NCI-H1694 (cell line): ENCODE measurements around the gene COX19.
"Not testable (repeated sequence)": the region's sequence is repeated elsewhere in the genome, so short reads cannot be mapped to it uniquely, and the experiment has no call there.

Source experiments
- DNase-seq: peaks from one replicate; lab custom pipeline; 2025; lab: John Stamatoyannopoulos, UW

The COX19 gene

DNA sequence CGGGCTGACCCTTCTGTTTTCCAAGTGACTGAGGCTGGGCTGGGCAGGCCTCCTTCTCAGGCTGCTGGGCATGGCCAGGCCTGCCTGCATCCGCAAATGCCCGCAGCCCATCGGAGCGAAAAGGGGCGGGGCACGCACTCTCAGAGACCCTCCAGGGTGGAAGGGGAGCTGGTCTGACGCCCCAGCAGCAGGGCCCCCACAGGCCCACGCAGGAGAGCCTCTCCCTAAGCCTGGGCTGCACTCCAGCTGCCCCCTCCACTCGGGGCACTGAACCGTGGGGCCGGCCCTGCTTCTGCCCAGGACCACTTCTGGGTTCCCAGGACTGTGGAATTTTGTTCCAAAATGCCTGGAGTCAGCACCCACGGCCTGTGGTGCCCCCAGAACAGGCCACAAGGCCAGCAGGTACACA is 30.2 kb downstream of the COX19 start:
- DNase-seq = no peak

DNA sequence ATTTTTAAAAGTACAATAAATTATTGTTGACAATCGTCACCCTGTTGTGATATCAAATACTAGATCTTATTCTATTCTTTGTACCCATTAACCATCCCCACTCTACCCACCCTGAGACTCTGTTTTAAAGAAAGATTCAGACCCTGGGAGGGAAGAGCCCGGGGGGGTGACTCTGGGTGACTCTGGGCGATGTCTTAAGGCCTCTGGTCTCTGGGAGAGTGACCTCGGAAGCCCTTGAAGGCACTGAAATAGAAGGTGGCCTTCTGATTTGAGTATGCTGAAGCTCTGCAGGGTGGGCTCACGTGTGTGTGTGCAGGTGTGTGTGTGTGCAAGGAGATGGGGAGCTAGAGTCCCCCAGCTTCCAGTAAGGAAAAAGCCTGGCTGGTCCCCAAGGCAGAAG is 30.6 kb downstream of the COX19 start:
- no peak for DNase-seq

DNA sequence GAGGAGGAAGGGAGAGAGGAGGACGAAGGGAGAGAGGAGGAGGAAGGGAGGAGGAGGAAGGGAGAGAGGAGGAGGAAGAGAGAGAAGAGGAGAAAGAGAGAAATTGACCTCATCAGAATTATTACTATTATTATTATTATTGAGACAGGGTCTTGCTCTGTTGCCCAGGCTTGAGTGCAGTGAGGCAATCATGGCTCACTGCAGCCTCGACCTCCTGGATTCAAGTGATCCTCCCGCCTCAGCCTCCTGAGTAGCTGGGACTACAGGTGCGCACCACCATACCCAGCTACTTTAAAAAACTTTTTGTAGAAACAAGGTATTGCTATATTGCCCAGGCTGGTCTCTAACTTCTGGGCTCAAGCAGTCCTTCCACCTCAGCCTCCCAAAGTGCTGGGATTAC is 31.6 kb downstream of the COX19 start:
- DNase-seq = not testable (repeated sequence)

DNA sequence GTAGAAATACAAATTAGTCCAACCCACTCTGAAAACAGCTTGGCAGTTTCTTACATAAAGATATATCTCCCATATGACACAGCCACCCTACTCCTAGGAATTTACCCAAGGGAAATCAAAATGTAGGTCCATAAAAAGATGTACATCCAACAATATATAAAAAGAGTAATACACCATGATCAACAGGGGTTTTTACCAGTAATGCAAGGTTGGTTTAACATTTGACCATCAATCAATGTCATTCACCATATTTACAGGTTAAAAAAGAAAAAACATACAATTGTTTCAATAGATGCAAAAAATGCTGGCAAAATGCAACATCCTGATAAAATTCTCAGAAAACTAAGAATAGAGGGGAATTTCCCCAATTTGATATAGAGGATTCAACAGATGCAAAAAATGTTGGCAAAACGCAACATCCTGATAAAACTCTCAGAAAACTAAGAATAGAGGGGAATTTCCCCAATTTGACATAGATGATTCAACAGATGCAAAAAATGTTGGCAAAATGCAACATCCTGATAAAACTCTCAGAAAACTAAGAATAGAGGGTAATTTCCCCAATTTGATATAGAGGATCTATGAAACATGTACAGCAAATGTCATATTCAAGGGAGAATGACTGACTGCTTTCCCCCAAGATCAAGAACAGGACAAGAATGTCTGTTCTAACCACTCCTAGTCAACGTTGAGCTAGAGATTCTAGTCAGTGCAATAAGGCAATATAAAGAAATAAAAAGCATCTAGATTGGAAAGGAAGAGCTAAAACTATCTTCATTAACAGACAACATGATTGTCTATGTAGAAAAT is 34.5 kb downstream of the COX19 start:
- no peak for DNase-seq

DNA sequence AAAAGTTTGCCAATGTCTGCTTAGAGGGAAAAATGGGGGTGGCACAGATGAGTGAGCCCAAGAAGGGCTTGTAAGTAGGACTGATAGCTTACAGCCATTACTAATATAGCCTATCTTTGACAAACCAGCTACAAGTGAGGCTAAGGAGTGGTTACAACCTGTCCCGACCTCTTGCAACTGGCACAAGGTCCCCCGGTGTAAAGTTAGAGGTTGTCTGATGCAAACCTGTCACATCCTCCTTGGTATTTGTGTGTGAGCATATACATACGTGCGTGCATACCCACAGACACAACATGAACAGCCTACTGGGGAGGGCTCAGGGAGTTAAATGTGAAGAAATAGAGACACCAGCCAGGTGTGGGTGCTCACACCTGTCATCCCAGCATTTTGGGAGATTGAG is 35.5 kb downstream of the COX19 start:
- no peak for DNase-seq

DNA sequence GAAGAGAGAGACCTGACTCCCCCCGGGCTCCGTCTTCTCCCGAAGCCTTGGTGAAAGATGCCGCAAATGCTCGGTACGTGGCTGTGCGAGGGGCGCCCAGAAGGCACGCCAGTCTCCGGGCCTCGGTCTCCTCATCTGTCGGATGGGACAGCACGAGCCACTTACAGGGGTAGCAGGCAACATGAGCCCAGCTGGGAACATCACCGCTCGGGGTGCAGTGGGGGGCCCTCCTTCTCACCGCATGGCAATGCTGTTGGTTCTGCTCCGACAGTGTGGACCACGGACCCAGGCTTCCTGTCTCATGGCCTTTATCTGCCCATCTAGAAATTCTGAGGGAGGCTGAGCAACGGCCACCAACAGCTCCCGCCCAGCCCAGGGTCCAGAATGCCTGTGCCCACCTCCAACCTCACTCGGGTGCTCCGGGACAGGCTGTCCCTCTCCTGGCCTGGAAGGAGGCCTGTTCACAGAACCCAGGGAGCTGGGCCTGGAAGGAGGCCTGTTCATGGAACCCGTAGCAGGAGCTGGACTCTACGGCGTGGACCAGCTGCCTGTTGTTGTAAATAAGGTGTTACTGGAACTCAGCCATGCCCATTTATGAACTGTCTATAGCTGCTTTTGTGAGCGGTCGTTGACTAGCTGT is 36.7 kb downstream of the COX19 start:
- no peak for DNase-seq

DNA sequence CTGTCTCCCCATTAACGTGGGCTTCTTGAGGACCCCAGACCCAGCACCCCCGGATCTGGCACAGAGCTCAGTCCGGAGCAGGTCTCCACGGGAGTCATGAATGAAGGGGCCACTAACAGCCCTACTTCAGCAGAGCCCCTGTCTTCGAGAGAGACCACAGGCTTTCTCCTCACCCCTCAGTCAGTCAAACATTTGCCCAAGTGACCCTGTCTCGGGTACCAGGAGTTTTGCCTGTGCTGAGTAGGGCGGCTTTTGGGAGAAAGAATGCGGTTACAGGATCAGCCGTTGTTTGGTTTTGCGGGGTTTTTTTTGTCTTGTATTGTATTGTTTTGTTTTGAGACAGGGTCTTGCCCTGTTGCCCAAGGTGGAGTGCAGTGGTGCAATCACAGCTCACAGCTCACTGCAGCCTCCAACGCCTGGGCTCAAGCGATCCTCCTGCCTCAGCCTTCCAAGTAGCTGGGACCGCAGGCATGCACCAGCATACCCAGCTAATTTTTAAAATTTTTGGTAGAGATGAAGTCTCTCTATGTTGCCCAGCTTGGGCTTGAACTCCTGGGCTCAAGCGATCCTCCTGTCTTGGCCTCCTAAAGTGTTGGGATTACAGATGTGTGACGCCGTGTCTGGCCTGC is 37.4 kb downstream of the COX19 start:
- no peak for DNase-seq

DNA sequence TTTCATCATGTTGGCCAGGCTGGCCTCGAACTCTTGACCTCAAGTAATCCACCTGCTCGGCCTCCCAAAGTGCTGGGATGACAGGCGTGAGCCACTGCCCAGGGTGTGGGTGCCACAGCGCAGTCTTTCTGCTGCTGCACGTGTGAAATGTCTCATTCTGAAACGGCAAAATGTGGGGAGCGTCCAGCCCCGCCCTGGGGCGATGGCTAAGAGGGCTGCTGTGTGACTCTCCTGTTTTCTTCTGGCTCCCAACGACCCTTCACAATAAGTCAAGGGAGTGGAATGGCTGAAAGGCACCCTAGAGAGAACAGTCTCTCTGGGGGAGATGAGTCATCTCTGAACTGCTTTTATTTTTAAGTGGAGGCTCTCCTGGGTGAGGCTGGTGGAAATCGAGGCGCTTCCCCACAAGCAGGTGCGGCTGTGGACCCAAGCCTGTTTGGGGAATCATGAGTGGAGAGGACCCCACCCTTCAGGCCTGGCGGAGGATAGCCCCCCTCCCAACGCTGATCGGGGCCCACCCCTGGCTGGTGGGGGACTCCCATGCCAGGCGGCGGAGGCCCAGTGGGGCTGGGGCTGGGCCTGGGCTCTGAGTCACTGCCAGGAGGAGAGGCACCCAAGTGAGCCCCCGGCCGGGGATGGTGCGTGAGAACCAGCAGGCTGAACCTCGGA is 38.8 kb downstream of the COX19 start:
- DNase-seq = no peak

DNA sequence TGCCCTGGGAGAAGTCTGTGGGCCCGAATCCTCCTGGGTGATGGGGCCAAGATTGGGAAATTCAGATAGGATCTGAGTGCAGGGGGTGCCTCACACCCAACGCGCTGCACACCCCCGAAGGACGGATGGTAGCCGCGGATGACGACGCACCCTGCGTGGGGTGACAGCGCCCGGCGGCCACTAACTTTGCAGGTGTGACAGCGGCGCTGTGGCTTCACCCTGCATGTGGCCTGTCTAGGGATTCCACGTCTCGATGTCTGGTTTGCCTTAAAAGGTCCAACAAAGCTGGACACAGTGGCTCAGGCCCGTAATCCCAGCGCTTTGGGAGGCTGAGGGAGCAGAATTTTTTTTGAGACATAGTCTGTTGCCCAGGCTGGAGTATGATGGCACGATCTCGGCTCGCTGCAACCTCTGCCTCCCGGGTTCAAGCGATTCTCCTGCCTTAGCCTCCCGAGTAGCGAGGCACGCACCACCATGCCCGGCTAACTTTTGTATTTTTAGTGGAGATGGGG is 39.4 kb downstream of the COX19 start:
- no peak for DNase-seq

DNA sequence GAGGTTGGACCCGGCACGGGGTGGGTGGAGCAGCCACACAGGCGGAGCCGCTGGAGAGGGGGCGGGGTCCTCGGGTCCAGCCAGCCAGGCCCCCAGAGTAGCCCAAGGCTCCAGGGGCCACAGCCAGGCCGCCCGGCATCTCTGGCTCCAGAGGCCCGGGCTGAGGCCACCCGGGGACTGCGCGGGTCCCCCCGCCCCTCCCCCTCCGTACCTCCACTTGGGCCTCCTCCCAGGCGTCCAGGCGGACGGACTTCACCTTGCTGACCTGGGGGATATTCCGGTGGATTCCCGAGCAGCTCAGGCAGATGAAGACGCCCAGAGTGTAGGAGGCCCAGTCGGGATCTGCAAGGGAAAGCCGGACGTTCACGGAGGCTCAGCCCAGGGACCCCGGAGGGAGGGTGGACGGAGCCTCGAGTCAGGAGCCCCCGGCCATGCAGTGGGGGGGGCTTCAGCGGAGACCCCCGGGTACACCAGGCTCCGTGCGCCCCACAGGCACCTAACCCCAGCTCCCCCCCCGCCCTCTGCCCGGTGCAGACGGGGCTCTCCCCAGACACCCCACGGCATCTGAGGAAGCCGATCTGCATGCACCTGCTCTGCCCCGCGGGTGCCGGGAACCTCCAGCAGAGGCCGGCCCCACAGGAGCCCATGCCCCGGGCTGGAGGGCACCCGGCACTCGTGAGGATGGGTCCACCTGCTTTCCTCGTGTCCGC is 40.0 kb downstream of the COX19 start:
- DNase-seq = no peak

DNA sequence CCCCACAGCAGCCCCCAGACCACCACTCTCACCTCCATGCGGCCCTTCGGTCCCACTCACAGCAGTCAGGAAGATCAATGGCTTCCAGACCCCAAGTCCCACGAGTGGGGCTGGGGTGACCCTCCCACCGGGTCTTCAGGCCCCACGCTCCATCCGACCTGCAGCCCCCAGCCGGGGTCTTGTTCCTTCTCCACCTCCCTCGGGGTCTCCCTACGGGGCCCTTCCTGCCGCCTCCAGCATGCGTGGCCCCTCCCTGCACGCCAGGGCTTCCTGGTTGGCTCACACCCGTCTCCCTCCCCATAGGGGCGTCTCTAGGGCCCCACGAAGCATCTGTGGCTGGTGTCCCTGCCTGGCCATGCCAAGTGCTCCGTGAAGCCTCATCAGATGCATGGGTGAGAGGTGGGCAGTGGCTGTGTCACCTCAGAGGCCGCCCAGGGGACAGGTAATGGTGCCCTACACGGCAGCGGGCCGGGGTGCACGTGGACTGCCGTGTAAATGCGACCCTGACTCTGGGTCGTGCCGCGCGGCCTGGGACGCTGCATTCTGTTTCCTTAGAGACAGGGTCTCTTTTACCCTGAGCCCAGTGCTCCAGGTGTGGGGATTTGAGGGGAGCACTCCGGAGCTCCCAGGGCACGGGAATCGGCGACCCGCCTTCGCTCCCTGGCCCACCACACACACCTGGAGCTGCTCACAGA is 40.7 kb downstream of the COX19 start:
- DNase-seq = no peak

DNA sequence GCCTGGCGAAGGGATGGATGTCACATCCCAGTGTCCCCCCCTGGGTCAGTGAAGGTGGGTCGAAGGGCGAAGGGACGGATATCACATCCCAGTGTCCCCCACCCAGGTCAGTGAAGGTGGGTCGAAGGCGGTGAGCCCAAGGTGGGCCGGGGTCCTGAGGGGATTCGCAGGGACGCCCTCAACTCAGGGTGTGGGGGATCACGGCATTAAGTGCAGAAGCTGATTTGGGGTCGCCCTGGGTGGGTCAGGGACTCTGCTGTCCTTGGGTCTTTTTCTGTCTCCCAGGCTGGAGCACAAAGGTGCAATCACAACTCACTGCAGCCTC is 42.7 kb downstream of the COX19 start:
- DNase-seq = no peak

DNA sequence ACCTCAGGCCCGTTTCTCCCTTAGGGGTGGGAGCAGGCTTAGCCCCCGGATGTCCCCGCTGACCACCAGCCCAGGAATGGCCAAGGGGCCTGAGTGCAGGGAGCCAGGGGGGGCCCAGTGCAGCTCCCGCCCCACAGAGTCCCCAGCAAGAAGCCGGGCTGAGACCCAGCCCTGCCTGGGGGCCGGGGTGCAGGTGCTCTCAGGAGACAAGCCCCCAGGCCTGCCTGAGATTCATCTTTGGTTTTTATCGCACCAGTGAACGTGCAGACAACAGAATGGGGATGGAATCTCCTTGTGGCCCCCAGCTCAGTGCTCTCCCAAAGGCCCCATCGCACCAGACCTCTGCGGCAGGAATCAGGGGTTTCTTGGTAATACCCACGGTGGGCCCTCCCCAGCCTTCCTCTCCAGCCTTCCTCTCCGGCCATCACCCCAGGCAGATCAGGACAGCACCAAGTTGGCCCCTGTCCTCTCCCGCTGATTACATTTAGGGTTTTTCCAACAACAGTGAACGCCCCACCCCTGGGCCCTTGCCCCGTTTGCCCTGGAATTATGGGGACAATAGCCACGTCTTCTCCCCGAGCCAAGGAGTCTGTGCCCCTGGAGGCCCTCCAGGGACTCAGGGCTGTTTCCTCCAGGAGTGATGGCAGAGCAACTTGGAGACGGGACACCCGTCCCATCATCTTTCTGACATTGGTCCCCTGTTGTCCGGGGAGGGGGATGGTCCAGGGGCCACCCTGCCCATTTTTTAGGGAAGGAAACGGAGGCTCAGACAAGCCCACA is 43.3 kb downstream of the COX19 start:
- DNase-seq = no peak

DNA sequence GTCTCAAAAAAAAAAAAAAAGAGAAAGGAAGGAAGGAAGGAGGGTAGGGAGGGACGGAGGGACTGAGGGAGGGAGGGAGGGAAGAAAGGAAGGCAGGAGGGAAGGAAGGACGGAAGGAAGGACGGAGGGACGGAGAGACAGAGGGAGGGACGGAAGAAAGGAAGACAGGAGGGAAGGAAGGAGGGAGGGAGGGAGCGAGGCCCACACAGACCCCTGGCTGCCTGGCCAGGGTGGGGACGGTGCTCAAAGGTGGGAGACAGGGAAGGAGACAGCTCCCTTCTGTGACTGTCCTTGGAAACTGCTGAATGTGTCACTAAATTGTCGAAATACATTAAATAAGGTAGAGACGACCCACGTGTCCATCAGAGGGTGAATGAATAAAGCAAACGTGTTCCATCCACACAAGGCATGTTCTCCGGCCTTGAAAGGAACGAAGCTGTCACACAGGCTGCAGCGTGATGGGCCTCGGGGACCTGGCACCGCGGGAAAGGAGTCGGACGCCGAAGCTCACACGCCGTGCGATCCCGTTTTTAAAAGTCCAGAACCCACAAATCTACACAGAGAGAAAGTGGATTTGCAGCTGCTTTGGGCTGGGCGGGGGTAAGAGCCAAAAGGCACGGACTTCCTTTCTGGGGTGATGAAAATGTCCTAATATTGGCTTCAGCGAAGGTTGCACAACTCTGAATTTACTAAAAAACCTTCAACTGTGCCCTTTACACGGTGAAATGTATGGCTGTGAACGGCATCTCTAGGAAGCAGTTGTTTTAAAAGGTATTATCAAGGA is 44.2 kb downstream of the COX19 start:
- no peak for DNase-seq

DNA sequence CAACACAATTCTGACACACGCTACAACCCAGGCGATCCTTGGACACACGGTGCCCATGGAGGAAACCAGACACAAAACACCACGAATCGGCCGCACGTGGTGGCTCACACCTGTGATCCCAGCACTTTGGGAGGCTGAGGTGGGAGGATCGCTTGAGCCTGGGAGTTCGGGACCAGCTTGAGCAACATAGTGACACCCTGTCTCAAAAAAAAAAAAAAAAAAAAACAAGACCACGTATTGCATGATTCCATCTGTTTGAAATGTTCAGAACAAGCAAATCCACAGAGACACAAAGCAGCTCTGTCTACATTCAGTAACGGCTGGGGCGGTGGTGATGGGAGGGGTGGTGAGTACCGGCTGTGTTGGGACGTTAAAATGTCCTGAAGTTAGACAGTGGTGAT is 46.0 kb downstream of the COX19 start:
- no peak for DNase-seq

DNA sequence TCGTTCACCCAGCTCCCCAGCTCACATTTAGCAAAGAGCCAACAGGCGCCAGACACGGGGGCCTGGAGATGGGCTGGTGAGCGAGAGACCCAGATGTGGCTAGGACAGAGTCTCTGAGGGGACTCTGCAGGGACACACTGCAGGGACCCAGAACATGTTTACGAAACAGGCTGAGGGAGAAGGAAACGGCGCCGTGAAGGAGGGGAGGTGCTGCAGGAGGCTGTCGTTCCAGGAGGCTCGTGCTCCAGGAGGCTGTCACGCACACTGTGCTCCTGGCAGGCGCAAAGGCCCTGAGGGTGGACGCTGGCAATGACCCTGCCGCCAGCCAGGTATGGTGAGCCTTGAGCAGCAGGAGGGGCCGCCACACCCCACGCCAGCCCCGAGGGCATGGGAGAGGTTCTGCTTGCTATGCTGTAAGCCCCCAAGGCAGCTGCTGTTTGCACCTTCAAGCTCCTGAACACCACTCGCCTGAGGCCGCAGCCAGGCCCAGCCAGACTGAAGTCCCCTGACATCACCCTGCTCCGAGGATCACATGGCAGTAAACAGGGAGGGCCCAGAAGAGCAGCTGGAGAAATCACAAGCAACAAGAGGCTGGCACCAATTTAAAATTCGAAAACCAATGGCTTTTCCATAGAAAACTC is 48.2 kb downstream of the COX19 start:
- no peak for DNase-seq

DNA sequence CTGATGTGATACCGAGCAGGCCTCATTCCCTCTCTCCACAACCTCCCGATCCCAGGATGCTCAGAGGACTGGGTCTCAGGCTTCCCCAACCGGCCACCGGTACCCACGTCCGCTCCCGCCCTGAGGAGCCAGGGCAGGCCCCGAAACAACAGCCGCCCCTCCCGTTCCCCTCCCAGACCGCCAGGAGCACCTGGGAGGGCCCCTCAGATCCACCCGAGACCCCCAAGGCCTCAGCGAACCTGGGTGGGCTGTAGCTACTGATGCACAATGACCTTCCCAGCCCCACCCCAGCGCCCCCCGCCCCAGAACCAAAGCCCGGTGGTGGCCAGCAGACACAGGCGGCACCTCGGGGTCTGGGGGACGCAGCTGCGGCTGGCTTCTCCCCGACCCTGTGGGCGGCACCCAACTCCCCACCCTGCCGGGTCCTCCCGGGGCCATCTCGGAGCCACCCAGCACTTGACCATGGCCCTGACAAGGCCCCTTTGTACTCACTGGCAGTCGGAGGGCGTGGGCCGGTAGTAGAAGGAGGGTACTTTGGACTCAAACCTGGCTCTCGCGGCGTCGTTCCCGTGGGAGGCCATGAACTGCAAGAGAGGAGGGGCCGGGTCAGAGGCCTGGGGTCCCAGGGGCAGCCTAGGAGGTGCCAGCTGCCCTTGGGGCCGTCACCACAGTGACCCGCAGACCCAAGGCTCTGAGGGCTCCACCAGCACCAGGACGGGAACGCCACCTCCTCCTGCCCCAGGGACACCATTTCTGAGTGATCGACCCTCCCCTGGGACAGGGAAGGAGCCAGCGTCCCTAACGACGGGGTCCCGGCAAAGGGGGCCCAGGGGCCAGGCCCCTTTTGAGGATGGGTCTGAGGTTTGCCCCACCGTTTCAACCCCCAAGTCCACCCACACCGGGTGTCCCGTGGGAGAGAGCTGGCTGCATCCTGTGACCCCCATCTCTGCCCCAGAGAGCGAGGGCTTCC is 49.0 kb downstream of the COX19 start:
- DNase-seq = no peak

DNA sequence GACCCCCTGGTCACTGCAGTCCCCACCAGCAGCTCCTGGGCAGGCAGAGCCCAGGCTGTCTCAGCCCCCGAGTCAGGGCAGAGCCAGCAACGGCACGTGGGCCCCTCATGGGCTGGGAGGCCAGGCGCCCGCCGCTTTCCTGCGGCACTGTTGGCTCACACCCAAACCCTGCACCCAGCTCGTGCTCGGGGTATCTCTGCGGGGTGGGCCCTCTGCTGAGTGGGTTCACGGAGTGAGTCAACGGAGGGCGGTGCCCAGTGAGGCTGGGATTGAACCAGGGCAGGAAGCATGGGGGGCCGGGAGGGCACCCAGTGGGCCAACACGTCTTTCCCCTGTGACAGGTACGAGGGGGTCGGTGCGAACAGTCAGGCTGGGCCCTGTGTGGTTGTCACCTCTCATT is 49.7 kb downstream of the COX19 start:
- no peak for DNase-seq
